ENCODE results near the gene TCFL5. TPM values are rescaled to one million over a fixed set of nuclear protein-coding genes. Genes with fewer than 3 reads are reported as not detected.

Gene TCFL5
- polyA plus RNA-seq, 12 donors, result 7.3 to 15.2 (median 9.0) TPM; not detected in 2

DNA sequence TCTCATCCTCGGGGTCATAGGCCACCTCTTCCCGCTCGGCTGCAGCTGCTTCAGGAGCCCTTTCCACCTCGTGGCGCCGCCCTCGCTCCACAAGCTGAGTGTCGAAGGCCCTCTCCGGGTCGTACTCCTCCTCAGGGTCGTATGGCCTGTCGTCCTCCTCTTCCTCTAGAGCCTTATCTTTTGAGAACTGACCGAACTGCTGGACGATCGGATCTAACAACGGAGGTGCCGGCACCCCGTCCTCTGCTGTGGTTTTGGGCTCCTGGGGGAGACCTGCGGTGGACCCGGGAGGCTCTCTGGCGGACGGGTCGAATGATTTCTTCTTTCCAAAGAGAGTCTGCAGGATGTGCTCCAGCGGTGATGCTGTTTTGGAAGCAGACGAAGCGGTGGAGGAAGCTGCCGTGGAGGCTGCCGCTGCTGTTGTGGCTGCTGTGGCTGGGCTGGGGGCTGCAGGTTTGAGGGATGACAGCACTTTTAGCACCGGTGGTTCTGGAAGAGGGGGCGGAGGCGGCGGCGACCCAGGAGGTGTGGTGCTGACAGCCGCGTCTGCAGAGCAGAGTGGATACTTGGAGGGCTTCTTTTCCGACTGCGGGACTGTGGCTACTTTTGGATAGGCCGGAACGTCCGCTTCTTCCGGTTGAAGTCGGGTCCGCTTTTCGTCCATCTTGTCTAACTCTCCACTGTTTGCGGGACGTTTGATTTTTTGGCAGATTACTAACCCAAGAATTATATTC lies 20.2 kb upstream of the TCFL5 start:
- no peak for DNase-seq

DNA sequence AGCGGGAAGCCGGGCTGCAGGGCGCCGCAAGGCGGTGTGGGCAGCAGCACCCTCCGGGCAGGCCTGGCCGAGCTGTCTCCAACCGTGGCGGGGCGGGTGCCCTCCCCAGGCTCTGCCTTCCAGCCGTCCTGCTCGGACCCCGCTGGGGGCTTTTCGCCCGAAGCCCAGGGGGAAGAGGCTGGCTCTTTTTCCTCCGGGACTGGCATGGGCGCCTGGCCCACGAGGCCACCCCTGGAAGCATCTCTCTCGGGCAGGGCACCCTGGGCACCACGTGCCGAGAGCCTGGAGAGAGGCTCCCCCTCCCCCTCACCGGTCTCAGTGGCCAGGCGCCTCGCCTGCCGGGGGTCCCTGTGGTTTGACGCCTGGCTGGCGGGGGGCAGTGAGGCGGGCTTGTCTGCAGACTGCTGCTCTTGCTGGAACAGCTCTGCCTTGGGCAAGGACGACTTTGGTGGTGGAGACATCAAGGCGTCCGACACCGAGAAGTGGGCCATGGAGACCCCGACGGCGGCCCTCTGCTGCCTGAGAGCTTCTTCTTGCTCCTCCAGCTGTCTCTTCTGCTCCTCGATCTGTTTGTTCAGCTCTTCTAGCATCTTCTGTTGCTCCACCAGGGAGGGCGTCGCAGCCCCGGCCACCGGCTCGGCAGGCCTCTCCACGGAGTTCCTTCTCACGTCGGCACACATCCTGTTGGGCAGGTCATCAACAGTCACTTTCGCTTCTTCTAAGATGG lies 19.5 kb upstream of the TCFL5 start:
- no peak for DNase-seq

DNA sequence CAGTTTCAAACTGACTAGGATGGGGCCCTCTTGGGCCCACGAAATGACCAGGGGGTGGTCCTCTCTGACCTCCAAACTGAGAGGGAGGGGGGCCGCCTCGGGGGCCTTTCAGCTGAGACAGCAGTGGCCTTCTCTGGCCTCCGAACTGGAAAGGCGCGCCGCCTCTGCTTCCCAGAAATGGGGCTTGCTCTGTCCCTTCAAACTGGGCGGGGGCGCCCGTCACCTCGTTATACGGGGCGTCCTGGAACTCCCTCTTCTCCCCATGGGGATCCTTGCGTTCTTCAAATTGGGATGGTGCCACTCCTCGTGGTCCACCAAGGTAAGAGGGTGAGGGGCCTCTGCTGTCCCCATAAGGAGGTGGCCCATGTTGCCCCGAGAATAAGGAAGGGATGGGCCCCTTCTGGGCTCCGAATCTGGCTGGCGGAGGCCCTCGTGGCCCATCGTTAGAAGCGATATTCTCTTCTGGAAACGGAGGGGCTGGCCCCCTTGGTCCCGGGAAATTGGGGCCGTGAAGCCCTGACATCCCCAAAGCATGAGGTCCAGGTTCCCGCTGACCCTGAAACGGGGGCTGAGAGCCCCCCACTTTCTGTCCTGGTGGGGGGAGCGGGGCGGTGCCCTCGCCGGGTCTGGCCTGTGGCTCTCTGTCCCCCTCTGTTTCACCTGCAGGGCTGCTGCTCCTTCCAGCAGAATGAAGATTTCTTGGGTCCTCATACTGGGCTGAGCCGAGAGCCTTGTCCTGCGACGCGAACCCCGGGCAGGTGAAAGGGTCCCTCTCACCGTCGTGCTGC lies 18.7 kb upstream of the TCFL5 start:
- no peak for DNase-seq

DNA sequence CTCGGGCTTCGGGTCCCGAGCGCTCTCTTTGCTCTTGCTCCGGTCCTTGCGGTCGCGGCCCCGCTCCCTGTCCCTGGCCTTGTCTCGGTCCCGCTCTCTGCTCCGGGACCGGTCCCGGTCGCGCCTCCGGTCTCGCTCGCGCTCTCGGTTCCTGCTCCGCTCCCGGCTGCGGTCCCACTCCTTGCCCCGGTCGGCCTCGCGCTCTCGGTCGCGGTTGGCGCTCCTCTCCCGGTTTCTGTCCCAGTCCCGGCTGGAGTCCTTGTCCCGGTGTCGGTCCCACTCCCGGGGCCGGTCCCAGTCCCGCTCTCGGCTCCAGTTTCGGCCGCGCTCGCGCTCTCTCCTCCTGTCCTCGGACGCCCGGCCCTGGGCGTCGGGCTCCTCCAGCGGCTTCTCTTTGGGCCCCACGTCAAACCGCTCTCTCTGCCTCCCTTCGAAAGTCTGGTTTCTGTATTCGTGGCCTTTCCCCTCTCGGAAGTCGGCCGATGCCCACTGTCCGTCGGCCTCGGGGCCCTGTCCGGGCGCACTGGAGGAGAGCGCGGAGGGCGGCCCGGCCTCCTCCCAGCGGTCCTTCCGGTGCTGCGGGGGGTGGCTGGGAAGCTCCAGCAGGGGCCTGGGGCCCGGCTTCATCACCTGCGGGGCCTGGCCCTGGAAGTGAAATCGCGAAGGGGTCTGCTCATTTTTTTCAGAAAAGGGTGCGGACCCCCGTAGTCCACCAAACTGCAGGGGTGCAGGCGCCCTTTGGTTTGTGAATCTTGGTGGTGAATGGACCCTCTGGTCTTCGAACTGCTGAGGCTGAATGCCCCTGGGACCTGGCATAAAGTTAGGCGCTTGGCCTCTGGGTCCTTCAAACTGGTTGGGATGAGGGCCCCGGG lies 17.9 kb upstream of the TCFL5 start:
- no peak for DNase-seq

DNA sequence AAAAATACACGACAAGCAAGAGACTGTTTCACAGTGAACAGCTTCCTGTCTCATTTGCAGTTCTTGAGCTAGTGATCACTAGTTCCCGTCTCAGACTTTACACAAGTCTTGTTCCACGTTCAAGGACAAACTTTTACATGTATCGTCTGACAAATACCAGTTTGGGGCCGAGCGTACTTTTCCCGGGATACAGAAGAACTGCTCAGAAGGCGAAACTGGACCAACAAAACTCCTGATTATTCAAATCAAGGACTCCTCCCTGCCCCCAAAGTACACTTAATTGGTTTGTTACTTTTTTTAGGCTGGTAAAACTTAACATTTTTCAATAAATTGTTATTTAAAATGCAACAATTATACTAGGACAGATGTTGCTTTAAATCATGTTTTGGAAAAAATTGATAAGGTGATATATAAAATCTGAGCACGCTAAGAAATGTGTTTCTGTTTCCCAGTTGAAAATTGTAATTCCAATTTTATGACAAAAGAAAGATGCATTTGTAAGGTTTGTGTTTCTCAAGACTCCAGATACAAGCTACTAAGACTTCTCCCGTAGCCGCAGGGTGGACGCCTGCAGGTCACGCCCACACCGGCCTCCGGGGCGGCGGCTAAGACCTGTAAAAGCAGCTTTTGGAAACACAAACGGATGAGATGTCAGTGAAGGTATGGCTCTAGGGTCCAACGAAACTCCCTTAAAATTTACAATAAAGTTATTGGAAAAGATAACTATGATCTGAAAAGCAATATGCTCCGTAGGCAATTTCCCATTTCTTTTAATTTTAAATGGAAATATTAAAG lies 16.8 kb upstream of the TCFL5 start:
- no peak for DNase-seq

DNA sequence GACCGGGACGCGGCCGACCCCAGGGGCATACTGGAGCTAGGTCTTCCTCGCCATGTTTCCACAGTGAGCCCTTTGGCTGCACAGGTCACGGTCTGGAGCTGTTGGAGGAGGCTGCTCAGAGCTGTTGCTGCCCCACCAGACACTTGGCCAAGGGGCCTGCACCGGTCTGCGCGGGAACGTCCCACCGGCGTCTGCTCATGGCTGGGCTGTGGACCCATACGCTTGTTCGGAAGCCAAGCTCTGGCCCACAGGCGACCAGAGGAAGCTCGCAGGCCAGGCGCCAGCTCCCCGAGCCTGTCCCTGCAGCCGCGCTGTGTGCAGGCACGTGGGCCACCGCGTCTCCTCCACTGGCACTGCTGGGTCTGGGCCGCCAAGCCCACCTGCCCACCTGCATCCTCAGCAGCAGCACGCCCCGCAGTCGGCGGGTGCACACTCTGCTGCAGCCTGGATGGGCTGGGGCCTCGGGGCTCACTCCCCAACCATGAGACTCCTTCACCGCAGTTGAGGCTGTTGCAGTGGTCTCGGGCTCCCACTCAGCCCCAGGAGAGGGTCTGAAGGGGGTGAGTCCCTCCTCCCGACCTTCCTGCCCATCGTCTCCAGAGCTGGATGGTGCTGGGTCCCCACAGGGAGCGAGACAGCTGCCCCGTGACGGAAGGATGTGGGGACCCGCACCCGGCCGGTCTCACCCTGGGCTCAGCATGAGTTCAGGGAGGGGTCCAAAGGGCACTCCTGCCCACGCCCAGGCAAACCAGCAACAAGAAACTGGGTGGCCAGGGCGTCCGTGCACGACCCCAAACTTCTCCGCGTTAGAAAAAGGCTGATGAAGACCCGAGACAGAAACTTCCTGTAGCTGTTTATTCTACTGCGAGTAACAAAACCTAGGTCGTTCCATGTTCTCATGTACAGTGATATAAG lies 15.5 kb upstream of the TCFL5 start:
- DNase-seq, result peak; percentile 88

DNA sequence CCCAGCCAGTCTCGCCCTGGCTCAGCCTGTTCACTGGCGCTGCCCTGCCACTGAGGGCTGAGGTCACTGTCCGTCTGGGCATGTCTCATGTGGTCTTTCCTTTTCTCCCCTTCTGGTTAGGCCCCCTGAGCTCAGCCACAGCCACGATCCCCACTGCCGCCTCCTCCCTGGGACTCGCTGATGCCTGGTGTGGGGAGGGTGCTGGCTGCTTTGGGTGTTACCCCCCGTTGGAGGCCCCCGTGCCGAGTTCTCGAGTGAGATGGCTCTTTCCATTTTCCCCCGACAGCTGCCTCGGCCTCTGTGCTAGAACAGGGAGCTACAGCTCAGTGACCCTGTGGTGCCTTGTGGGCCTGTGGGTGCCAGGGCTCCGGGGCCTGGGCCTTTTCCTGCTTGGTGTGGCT lies 14.9 kb upstream of the TCFL5 start:
- DNase-seq, result no peak

DNA sequence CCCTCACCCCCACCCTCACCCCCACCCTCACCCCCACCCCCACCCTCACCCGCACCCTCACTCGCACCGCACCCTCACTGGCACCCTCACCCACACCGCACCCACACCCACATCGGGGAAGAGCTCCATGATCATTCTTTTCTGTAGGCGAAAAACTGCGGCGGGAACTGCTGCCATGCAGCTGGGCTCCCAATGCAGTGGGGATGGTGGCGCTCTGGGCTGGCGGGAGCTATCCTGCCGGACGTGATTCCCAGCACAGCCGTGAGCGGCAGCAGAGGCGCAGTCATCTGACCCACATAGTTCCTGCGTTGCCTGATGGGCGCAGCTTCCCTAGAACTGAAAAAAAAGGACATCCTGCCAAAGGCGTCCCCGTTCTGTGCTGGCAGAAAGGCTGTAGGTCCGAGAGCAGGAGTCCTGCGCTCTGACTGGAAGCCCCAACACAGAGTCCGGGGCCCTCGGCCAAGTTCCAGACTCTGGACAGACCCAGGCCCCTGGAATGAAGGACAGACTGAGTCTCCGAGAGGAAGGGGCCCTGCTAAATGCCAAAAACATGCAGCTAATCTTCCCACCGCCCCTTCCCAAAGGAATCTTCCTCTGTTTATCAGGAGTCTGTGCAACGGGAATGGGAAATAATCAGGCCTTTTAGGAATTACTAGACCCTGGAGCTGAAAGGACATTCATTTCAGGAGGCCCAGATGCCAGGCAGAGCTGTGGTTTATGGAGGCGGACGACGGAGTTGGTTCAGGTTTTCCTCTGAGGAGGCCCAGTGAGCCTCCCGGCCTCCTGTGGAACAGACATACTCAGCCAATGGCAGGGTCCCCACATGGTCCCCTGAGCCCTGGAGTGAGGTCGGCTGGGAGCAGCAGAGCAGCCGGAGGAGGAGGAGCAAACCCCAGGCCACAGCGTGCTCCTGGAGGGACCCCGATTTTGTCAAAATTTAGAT lies 14.1 kb upstream of the TCFL5 start:
- peak; percentile 86 for DNase-seq

DNA sequence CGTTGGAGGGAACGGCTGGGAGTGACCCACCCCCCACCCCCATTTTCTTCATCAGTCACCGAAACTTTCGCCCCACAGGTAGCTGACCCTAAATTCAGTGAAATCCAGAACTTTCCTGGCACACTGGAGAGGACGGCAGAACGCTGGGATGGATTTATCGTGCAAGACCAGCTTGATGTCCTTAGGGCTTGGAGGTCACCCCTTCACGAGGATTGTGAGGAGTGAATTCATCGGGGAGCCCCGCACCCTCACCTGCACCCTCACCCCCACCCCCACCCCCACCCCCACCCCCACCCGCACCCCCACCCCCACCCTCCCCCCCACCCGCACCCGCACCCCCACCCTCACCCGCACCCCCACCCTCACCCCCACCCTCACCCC lies 13.3 kb upstream of the TCFL5 start:
- no peak for DNase-seq

DNA sequence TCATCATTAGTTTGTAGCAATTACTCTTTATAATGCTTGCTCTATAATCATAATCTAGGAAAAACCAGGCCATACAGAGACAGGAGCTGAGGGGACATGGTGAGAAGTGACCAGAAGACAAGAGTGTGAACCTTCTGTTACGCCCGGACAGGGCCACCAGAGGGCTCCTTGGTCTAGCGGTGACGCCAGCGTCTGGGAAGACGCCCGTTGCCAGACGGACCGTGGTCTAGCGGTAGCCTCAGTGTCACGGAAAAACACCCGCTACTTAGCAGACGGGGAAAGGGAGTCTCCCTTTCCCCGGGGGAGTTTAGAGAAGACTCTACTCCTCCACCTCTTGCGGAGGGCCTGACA lies 12.0 kb upstream of the TCFL5 start:
- peak; percentile 58 for DNase-seq

DNA sequence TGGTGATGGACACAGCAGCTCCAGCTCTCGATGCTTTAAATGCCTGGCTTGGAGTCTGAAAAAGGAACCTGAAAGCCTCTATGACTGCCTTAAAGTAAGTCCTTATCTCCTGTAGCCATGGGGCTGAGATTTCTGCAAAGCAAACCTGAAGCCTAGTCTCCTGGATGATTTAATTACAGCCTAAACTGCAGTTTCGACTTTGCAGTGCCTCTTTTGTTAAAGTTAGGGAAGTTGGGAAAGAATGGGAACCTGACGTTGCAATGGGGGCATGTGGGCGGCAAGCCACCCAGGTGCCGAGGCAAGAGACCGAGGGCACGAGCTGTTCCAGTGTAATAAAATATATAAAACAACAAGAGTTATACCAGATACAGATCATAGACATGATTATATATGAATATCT lies 11.7 kb upstream of the TCFL5 start:
- no peak for DNase-seq

DNA sequence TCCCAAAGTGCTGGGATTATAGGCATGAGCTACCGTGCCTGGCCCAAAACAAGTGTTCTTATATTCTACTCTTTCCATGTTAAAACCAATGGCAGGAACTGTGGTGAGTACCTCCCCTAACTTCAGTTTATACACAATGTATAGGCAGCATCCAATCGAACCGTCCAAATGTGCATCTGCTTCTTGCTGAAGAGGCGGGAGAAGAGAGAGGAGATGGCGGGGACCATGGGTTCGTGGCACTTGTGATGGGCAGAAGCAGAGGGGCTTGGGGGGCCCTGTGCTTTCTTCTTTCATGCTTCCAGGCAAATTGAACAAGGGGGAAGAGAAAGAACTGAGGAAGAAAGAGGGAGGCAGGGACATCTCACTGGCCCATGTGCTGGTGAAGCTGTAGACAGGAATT lies 11.2 kb upstream of the TCFL5 start:
- DNase-seq, result no peak

DNA sequence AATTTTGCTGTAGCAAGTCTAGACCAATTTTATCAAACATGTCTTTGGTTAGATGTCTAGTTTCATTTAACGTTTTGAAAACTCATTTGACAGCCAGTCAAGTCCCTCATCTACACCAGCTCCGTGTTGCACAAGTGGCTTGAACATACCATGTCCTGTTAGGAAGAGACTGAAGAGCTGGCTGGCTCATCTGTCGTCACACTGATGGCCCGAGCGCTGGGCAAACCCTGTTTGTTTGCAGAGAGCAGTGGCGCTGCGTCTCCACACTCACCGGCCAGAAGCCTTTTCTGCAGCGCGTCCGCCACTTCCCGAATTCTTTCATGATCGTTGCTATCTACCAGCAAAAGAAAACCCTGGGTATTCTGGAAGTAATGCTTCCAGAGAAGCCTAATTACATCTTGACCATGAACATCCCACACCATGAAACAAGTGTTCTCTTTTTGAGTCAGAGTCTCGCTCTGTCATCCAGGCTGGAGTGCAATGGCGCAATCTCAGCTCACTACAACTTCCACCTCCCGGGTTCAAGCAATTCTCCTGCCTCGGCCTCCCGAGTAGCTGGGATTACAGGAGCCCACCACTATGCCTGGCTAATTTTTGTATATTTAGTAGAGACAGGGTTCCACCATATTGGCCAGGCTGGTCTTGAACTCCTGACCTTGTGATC lies 10.7 kb upstream of the TCFL5 start:
- DNase-seq, result no peak

DNA sequence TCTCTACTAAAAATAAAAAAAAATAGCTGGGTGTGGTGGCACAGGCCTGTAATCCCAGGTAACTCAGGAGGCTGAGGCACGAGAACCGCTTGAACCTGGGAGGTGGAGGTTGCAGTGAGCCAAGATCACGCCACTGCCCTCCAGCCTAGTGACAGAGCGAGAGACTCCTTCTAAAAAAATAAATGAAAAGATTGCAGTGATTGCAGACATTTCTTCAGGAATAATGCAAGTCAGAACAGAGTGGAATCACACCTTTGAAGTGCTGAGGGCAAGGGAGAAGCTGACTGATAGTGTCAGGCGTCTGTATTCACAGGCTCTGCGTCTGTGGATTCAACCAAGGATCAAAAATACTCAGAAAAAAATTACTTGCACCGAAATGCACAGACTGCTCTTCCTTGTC lies 2.6 kb upstream of the TCFL5 start:
- no peak for DNase-seq

DNA sequence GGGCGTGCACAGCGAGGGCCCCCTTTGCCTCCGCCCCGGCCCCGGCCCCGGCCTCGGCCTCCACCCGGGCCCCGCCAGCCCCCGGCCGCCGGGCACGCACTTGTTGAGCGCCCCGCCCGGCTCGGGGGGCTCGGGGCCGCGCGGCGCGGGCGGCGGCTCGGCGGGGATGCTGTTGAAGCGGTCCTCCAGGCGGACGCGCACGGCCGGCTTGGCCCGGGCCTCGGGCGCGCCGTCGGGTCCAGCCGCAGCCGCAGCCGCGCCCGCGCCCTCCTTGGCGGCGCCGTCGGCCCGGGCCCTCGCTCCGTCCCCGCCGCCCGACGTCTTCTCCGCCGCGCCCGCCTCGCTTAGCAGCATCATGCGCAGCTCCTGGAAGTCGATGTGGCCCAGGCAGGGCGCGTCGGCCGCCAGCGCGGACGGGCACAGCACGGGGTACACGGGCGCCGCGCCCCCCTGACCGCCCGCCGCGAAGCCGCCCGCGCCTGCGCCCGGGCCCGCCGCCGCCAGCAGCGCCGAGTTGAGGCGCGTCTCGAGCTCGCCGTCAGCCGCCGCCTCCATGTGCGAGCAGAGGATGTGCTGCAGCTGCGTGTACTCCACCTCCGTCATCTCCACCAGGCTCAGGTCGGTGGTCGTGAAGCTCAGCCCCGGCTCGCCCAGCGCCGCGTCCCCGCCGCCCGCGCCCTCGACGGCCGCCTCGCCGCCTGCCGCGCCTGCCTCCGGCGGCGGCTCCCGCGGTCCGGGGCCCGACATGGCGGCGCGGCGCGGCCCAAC lies 514 bp downstream of the TCFL5 start:
- no peak for DNase-seq

DNA sequence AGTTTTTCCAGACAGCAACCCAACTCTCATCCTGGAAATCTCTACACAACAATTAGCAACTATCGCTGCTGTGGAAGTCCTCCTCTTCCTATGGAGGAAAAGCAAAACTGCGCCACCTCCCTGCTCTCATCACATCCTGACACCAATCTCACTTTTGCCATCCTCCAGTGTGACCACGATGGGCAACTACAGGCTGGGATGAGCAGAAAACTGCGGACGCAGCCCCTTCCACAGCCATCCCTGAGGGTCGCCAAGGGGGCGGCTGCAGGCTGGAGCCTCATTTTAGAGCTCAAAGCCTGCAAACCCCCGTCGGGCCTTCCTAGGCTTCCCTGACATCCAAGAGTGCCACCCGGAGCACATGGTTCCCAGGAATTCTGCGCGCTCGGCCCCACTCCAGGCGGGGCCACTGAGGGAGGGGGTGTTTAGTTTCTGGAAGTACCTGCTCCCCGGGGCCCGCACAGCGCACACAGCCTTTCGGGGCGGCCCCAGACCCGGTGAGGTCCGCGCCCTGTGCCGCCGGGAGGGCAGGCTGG lies 1.2 kb downstream of the TCFL5 start:
- DNase-seq, result peak; percentile 25

DNA sequence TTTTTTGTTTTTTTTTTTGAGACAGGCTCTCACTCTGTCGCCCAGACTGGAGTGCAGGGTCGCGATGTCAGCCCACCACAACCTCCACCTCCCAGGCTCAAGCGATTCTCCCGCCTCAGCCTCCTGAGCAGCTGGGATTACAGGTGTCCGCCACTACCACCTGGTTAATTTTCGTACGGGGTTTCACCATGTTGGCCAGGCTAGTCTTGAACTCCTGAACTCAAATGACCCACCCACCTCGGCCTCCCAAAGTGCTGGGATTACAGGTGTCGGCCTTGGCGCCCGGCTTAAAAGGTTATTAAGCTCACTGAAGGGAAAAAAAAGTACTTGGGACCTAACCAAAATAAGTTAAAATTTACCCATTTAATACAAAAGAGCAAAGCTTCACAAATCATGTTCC lies 1.9 kb downstream of the TCFL5 start:
- no peak for DNase-seq
